CD14-positive monocyte (primary cell): ENCODE data around the gene LBHD2. TPM values are rescaled to one million over a fixed set of nuclear protein-coding genes. Genes with fewer than 3 reads are reported as not detected.

Source experiments
- DNase-seq, 3 donors: peaks; one replicate each; pipeline ENCODE4 v3.0.0-alpha.2; 2011 to 2022
- H2AFZ ChIP-seq: 2 replicates; pipeline ENCODE4 v1.6.0; 2012; ENCODE audit warnings: mild to moderate bottlenecking, low read depth, low read length, inconsistent platforms; ENCODE audit not compliant: insufficient read depth, poor library complexity, severe bottlenecking
- H3K27ac ChIP-seq, 2 donors: 1 replicate in 1 of 2; 2 replicates in 1 of 2; pipeline ENCODE4 v1.5.1; 2012 to 2013; ENCODE audit warnings: low read length in 2 of 2, control low read depth in 1 of 2, inconsistent platforms in 1 of 2, low read depth in 1 of 2, mild to moderate bottlenecking in 1 of 2
- H3K27me3 ChIP-seq, 2 donors: one replicate each; pipeline versions ENCODE4 v1.6.0 to v1.6.1; 2011 to 2013; ENCODE audit warnings: low read length in 2 of 2; ENCODE audit not compliant: control insufficient read depth in 2 of 2, insufficient read depth in 2 of 2
- H3K36me3 ChIP-seq, 2 donors: replicated peaks in 1 of 2; 1 replicate in 1 of 2; 2 replicates in 1 of 2; pipeline versions ENCODE4 v1.5.1 to v1.6.1; 2012 to 2013; ENCODE audit warnings: low read length in 2 of 2, control low read depth in 1 of 2, inconsistent platforms in 1 of 2, mild to moderate bottlenecking in 1 of 2; ENCODE audit not compliant: insufficient read depth in 2 of 2, control insufficient read depth in 1 of 2
- H3K4me1 ChIP-seq, 2 donors: 1 replicate in 1 of 2; 2 replicates in 1 of 2; pipeline versions ENCODE4 v1.5.1 to v1.6.1; 2012 to 2013; ENCODE audit warnings: low read length in 2 of 2, control low read depth in 1 of 2, inconsistent platforms in 1 of 2, mild to moderate bottlenecking in 1 of 2, moderate library complexity in 1 of 2; ENCODE audit not compliant: insufficient read depth in 2 of 2, control insufficient read depth in 1 of 2
- H3K4me2 ChIP-seq: replicated peaks from 2 replicates; pipeline ENCODE3; 2012; ENCODE audit warnings: low read length, moderate library complexity, mild to moderate bottlenecking; ENCODE audit not compliant: poor library complexity, severe bottlenecking; ENCODE audit errors: extremely low read depth
- H3K4me3 ChIP-seq, 3 experiments: fragments of 200-600 bp in 1 of 3; sonication (generic) in 1 of 3; replicated peaks in 1 of 3; 1 replicate in 2 of 3; 2 replicates in 1 of 3; pipeline ENCODE4 v1.5.1; 2011 to 2013; ENCODE audit warnings: low read length in 3 of 3, mild to moderate bottlenecking in 3 of 3, control low read depth in 2 of 3, low read depth in 2 of 3, inconsistent platforms in 1 of 3, moderate library complexity in 1 of 3
- H3K79me2 ChIP-seq: 2 replicates; pipeline ENCODE4 v1.6.0; 2012; ENCODE audit warnings: mild to moderate bottlenecking, control low read depth, inconsistent platforms, low read length, moderate library complexity; ENCODE audit not compliant: insufficient read depth
- H3K9ac ChIP-seq: 2 replicates; pipeline ENCODE4 v1.6.0; 2017; ENCODE audit warnings: low read length, mild to moderate bottlenecking; ENCODE audit not compliant: insufficient read depth, poor library complexity, severe bottlenecking
- H3K9me3 ChIP-seq, 2 donors: replicated peaks in 1 of 2; 1 replicate in 1 of 2; 2 replicates in 1 of 2; pipeline versions ENCODE4 v1.5.1 to v1.6.1; 2012 to 2013; ENCODE audit warnings: low read length in 2 of 2, control low read depth in 1 of 2; ENCODE audit not compliant: control insufficient read depth in 1 of 2, insufficient read depth in 1 of 2
- H4K20me1 ChIP-seq: 2 replicates; pipeline ENCODE4 v1.6.0; 2012; ENCODE audit warnings: mild to moderate bottlenecking, low read length, control low read depth, moderate library complexity; ENCODE audit not compliant: insufficient read depth
- H3K27ac Mint-ChIP-seq, 7 donors: one replicate each; pipeline ENCODE4 v1.8.0; 2020; ENCODE audit warnings: mild to moderate bottlenecking in 7 of 7, mixed read lengths in 7 of 7, moderate library complexity in 6 of 7, inconsistent platforms in 2 of 7
- H3K27me3 Mint-ChIP-seq, 3 donors: one replicate each; pipeline ENCODE4 v1.8.0; 2021 to 2022; ENCODE audit warnings: low read depth in 3 of 3, mild to moderate bottlenecking in 3 of 3, mixed read lengths in 3 of 3, moderate library complexity in 3 of 3, inconsistent platforms in 1 of 3
- H3K36me3 Mint-ChIP-seq, 2 donors: one replicate each; pipeline ENCODE4 v1.8.0; 2020; ENCODE audit warnings: mixed read lengths in 2 of 2, inconsistent platforms in 1 of 2, mild to moderate bottlenecking in 1 of 2
- H3K4me1 Mint-ChIP-seq: one replicate; pipeline ENCODE4 v1.8.0; 2020; ENCODE audit warnings: mild to moderate bottlenecking, mixed read lengths
- H3K4me3 Mint-ChIP-seq, 2 donors: one replicate each; pipeline ENCODE4 v1.8.0; 2020; ENCODE audit warnings: mild to moderate bottlenecking in 2 of 2, mixed read lengths in 2 of 2, moderate library complexity in 1 of 2
- H3K9me3 Mint-ChIP-seq, 7 donors: one replicate each; pipeline ENCODE4 v1.8.0; 2020 to 2022; ENCODE audit warnings: mixed read lengths in 7 of 7, mild to moderate bottlenecking in 6 of 7, moderate library complexity in 6 of 7, inconsistent platforms in 2 of 7
- WGBS: methylation state at CpG from one replicate; pipeline ENCODE4 v1.1.5; 2013; ENCODE audit warnings: missing lambda C conversion rate; ENCODE audit not compliant: insufficient coverage; 5-methylcytosine and 5-hydroxymethylcytosine counted together
- intact Hi-C, 2 donors: fragments of 100-400 bp; cut with micrococcal nuclease; formaldehyde crosslinking; loops; one replicate each; pipeline versions ENCODE4 v1.15.0 to v1.15.1; 2023
- polyA plus RNA-seq, 3 donors: library from polyadenylated mRNA; depleted of rRNA in 1 of 3; unstranded in 2 of 3; stranded (reverse) in 1 of 3; fragments of 300-500 nt in 2 of 3; fragments of >200 nt in 1 of 3; fragmentation: Illumina TruSeq in 2 of 3; gene quantifications; 1 replicate in 2 of 3; 2 replicates in 1 of 3; pipeline ENCODE4 v1.2.3, GENCODE V29; 2012 to 2021
- TF ChIP-seq, protein P1 (sequence below): fragments of 200-600 bp; IDR thresholded peaks from one replicate; pipeline ENCODE4 v1.8.0; 2022; ENCODE audit warnings: antibody characterized with exemption, mild to moderate bottlenecking

Gene LBHD2
- polyA plus RNA-seq, 3 donors = not detected

GRCh38 chr14:103061482-103061976 lies 22.5 kb upstream of the LBHD2 start:
- peaks cover 7 to 43% of the 10 kb centered on the region in 2 donors for H3K27me3 ChIP-seq
- Mint-ChIP-seq H3K4me3 (peak overlapping the region in 1 of 2 donors; percentile 16), H3K4me1 (peaks cover 7% of the 10 kb centered on the region), H3K36me3 (no peaks in the 10 kb centered on the region), H3K27ac (no peak overlapping the region), H3K9me3 (peaks cover 0 to 4% (median 3%) of the 10 kb centered on the region in 7 donors), H3K27me3 (peaks cover 42 to 52% (median 45%) of the 10 kb centered on the region in 3 donors)
- DNase-seq = no peak
- peaks cover 8 to 13% of the 10 kb centered on the region in 2 donors for H3K4me1 ChIP-seq
- intact Hi-C loops = no loop called here
- H3K9ac ChIP-seq = no peak overlapping the region
- H3K27ac ChIP-seq = no peak overlapping the region
- no peaks in the 10 kb centered on the region for H3K9me3 ChIP-seq
- no peaks in the 10 kb centered on the region for H3K79me2 ChIP-seq
- TF ChIP-seq, protein P1, sequence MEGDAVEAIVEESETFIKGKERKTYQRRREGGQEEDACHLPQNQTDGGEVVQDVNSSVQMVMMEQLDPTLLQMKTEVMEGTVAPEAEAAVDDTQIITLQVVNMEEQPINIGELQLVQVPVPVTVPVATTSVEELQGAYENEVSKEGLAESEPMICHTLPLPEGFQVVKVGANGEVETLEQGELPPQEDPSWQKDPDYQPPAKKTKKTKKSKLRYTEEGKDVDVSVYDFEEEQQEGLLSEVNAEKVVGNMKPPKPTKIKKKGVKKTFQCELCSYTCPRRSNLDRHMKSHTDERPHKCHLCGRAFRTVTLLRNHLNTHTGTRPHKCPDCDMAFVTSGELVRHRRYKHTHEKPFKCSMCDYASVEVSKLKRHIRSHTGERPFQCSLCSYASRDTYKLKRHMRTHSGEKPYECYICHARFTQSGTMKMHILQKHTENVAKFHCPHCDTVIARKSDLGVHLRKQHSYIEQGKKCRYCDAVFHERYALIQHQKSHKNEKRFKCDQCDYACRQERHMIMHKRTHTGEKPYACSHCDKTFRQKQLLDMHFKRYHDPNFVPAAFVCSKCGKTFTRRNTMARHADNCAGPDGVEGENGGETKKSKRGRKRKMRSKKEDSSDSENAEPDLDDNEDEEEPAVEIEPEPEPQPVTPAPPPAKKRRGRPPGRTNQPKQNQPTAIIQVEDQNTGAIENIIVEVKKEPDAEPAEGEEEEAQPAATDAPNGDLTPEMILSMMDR = no peak
- H3K4me2 ChIP-seq = no peak overlapping the region
- no peak overlapping the region for H2AFZ ChIP-seq
- H3K36me3 ChIP-seq = no peaks in the 10 kb centered on the region
- no peaks in the 10 kb centered on the region for H4K20me1 ChIP-seq
- H3K4me3 ChIP-seq = no peak overlapping the region
- WGBS = 67% methylated on average over 3 of the region's 6 CpGs

DNA sequence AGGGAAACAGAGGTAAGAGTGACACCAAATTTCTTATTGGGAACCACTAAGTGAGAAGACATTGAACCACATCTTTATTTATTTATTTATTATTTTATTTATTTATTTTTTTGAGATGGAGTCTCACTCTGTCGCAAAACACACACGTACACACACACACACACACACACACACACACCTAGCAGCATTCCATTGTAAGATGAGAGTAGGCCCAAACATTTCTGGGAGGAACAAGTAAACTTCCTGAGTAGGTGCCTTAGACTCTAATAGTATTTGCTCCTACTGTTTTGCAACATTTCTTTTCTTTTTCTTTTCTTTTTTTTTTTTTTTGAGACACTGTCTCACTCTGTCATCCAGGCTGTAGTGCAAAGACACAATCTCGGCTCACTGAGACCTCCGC lies 19.6 kb upstream of the LBHD2 start:
- no peak overlapping the region for H3K4me3 Mint-ChIP-seq
- Histone ChIP-seq H3K27ac (no peak overlapping the region), H3K9ac (no peak overlapping the region), H3K27me3 (peaks cover 4 to 21% of the 10 kb centered on the region in 2 donors), H3K79me2 (no peaks in the 10 kb centered on the region), H3K36me3 (no peaks in the 10 kb centered on the region), H3K9me3 (no peaks in the 10 kb centered on the region), H3K4me1 (no peaks in the 10 kb centered on the region), H2AFZ (no peak overlapping the region), H3K4me2 (no peak overlapping the region), H4K20me1 (no peaks in the 10 kb centered on the region), H3K4me3 (no peak overlapping the region)
- TF ChIP-seq, protein P1 = no peak
- no CpG with 5 or more reads among the region's 4 CpGs for WGBS
- peaks cover 0 to 2% (median 0%) of the 10 kb centered on the region in 7 donors for H3K9me3 Mint-ChIP-seq
- no peak overlapping the region for H3K27ac Mint-ChIP-seq
- no peaks in the 10 kb centered on the region for H3K36me3 Mint-ChIP-seq
- intact Hi-C loops = no loop called here
- no peak for DNase-seq
- H3K27me3 Mint-ChIP-seq = peaks cover 31 to 43% (median 40%) of the 10 kb centered on the region in 3 donors
- H3K4me1 Mint-ChIP-seq = peaks cover 5% of the 10 kb centered on the region
